PC-9 (cell line): ENCODE measurements around the gene KAT6B. TPM values are rescaled to one million over a fixed set of nuclear protein-coding genes. Genes with fewer than 3 reads are reported as not detected.
"Not testable (repeated sequence)": the region's sequence is repeated elsewhere in the genome, so short reads cannot be mapped to it uniquely, and the experiment has no call there.

Experiments used
- BruUV-seq: library from RNA; stranded (reverse); fragments of 400-500 nt; replicated peaks from 2 replicates; lab custom pipeline; 2021; lab: Mats Ljungman, UMichigan
- CTCF ChIA-PET: fragments of 300-600 bp; sonication (Branson Sonifier 250); formaldehyde crosslinking; loops from one replicate; lab custom pipeline; 2022; ENCODE audit warnings: antibody characterized with exemption; lab: Charles Lee
- POLR2A ChIA-PET: fragments of 300-600 bp; sonication (Branson Sonifier 250); formaldehyde crosslinking; loops from one replicate; lab custom pipeline; 2022; ENCODE audit warnings: antibody characterized with exemption; ENCODE audit not compliant: unreplicated experiment; lab: Charles Lee
- DNase-seq, 2 experiments: peaks; one replicate each; pipeline versions ENCODE4 v3.0.0 to v3.0.0-alpha.2; 2015 to 2022; ENCODE audit warnings: mixed read lengths in 1 of 2
- H2AFZ ChIP-seq: fragments of 200-600 bp; sonication (generic); 2 replicates; pipeline ENCODE4 v1.8.1; 2017; ENCODE audit warnings: antibody characterized with exemption
- H3F3A ChIP-seq: fragments of 200-600 bp; sonication (generic); 2 replicates; pipeline ENCODE4 v1.8.1; 2017; ENCODE audit warnings: antibody characterized with exemption, mild to moderate bottlenecking, low read depth; ENCODE audit not compliant: insufficient read depth
- H3K27ac ChIP-seq: fragments of 200-600 bp; sonication (generic); 2 replicates; pipeline ENCODE4 v1.6.1; 2016; ENCODE audit warnings: mixed run types
- H3K27me3 ChIP-seq: fragments of 200-600 bp; sonication (generic); 2 replicates; pipeline ENCODE4 v1.6.1; 2016; ENCODE audit warnings: low read depth, mixed run types; ENCODE audit not compliant: insufficient read depth
- H3K36me3 ChIP-seq: fragments of 200-600 bp; sonication (generic); 2 replicates; pipeline ENCODE4 v1.6.1; 2016; ENCODE audit warnings: low read depth, mixed run types
- H3K4me1 ChIP-seq: fragments of 200-600 bp; sonication (generic); replicated peaks from 2 replicates; pipeline ENCODE4 v1.6.1; 2016; ENCODE audit warnings: mixed run types; ENCODE audit not compliant: insufficient read depth
- H3K4me2 ChIP-seq: fragments of 200-600 bp; sonication (generic); 2 replicates; pipeline ENCODE4 v1.6.1; 2017; ENCODE audit warnings: mixed run types
- H3K4me3 ChIP-seq: fragments of 200-600 bp; sonication (generic); 2 replicates; pipeline ENCODE4 v1.6.1; 2016; ENCODE audit warnings: mixed run types
- H3K79me2 ChIP-seq: fragments of 200-600 bp; sonication (generic); 2 replicates; pipeline ENCODE4 v1.6.1; 2017; ENCODE audit warnings: low read depth, mixed run types
- H3K9me2 ChIP-seq: fragments of 200-600 bp; sonication (generic); 2 replicates; pipeline ENCODE4 v1.8.1; 2017; ENCODE audit warnings: mild to moderate bottlenecking; ENCODE audit not compliant: insufficient read depth
- H3K9me3 ChIP-seq: fragments of 200-600 bp; sonication (generic); 2 replicates; pipeline ENCODE4 v1.8.1; 2016; ENCODE audit warnings: low read depth; ENCODE audit not compliant: insufficient read depth
- H4K20me1 ChIP-seq: fragments of 200-600 bp; sonication (generic); 2 replicates; pipeline ENCODE4 v1.8.1; 2017; ENCODE audit not compliant: insufficient read depth
- EZH2 ChIP-seq: fragments of 200-600 bp; sonication (generic); IDR thresholded peaks from 2 replicates; pipeline ENCODE4 v1.8.0; 2017; ENCODE audit warnings: antibody characterized with exemption, low read depth
- intact Hi-C: fragments of 100-400 bp; cut with micrococcal nuclease; formaldehyde crosslinking; loops from one replicate; pipeline ENCODE4 v1.10.0; 2022; ENCODE audit not compliant: unreplicated experiment
- total RNA-seq: library from RNA; stranded (reverse); gene quantifications from 2 replicates; pipeline ENCODE4 v1.2.3, GENCODE V29; 2021
- TF ChIP-seq, protein P1 (sequence below): fragments of 200-600 bp; sonication (generic); conservative IDR thresholded peaks from 2 replicates; pipeline ENCODE4 v1.6.1; 2017; ENCODE audit warnings: mixed run types, antibody characterized with exemption, mild to moderate bottlenecking, moderate library complexity

The KAT6B gene
- total RNA-seq, 1 experiment from 2014 or later: 30.9 TPM

DNA sequence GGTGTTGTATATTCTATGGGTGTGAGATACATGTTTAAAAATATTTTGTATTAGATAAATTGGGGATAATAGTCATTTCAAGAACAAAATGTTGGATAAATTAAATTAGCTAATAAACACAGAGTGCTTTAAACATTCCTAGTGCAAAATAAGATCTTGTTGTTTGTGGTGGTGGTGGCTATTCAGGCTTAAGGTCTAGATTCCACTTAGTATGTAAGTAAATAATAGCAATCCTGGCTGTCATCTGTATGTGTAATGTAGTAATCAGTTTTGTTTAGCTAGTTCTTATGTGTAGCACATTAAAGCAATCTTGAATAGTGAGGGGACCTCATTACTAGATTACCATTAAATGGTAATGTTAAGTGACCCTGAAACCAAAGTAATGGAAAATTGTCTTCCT is 48.7 kb downstream of the KAT6B start:
- H3K4me1 ChIP-seq: peaks cover 10% of the 10 kb centered on the region; the same call in 1 of the 2 replicates
- H3K79me2 ChIP-seq: peaks cover 15% of the 10 kb centered on the region; the same call in 1 of the 2 replicates
- no TSS peak for BruUV-seq
- no peak for DNase-seq
- POLR2A ChIA-PET: interaction anchor here (0.7 kb wide), 1 partner anchor 337 kb away, joined by 3 read pairs; no protein-coding TSS in a partner anchor
- H3F3A ChIP-seq: no peaks in the 10 kb centered on the region
- H2AFZ ChIP-seq: no peak overlapping the region
- no peaks in the 10 kb centered on the region for H3K9me3 ChIP-seq
- H3K27ac ChIP-seq: no peak overlapping the region
- CTCF ChIA-PET: interaction anchor here (0.7 kb wide), 1 partner anchor 114 kb away, joined by 5 read pairs; no protein-coding TSS in a partner anchor
- H4K20me1 ChIP-seq: peaks cover 7% of the 10 kb centered on the region
- no peaks in the 10 kb centered on the region for H3K36me3 ChIP-seq
- H3K4me2 ChIP-seq: no peak overlapping the region
- H3K4me3 ChIP-seq: no peak overlapping the region
- no peaks in the 10 kb centered on the region for H3K9me2 ChIP-seq
- TF ChIP-seq, protein P1, sequence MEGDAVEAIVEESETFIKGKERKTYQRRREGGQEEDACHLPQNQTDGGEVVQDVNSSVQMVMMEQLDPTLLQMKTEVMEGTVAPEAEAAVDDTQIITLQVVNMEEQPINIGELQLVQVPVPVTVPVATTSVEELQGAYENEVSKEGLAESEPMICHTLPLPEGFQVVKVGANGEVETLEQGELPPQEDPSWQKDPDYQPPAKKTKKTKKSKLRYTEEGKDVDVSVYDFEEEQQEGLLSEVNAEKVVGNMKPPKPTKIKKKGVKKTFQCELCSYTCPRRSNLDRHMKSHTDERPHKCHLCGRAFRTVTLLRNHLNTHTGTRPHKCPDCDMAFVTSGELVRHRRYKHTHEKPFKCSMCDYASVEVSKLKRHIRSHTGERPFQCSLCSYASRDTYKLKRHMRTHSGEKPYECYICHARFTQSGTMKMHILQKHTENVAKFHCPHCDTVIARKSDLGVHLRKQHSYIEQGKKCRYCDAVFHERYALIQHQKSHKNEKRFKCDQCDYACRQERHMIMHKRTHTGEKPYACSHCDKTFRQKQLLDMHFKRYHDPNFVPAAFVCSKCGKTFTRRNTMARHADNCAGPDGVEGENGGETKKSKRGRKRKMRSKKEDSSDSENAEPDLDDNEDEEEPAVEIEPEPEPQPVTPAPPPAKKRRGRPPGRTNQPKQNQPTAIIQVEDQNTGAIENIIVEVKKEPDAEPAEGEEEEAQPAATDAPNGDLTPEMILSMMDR: no peak
- TF ChIP-seq EZH2: no peak
- intact Hi-C loops: no loop called here
- H3K27me3 ChIP-seq: no peaks in the 10 kb centered on the region

DNA sequence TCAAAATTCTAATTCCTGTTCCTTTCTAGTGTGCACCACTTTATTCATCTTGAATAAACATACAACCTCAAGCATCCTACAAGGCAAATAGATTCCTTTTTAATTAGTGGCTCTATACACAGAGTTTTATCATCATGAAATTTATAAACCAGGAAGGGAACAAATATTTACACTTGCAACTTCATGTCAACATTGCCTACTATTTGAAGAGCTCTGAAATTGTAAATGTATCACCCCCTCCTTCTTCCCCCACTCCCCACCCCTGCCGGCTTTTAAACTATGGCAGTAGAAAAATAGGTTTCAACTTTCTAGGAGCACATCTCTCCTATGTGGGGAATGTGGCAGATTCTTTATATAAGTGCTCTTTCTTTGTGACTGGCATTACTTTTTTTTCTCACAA is 49.6 kb downstream of the KAT6B start:
- Histone ChIP-seq H3K4me1 (peaks cover 10% of the 10 kb centered on the region; the same call in 1 of the 2 replicates), H3K4me3 (no peak overlapping the region), H3K27me3 (no peaks in the 10 kb centered on the region), H4K20me1 (peaks cover 10% of the 10 kb centered on the region), H3K36me3 (no peaks in the 10 kb centered on the region), H3K79me2 (peaks cover 12% of the 10 kb centered on the region), H3K9me2 (no peaks in the 10 kb centered on the region), H3K4me2 (no peak overlapping the region), H3F3A (no peaks in the 10 kb centered on the region), H2AFZ (no peak overlapping the region), H3K9me3 (no peaks in the 10 kb centered on the region), H3K27ac (no peak overlapping the region)
- ChIA-PET POLR2A (no interaction called here), CTCF (no interaction called here)
- peak in 1 of 2 experiments; percentile 54 for DNase-seq
- intact Hi-C loops: no loop called here
- TF ChIP-seq, protein P1: no peak
- TF ChIP-seq EZH2: no peak
- no TSS peak for BruUV-seq

DNA sequence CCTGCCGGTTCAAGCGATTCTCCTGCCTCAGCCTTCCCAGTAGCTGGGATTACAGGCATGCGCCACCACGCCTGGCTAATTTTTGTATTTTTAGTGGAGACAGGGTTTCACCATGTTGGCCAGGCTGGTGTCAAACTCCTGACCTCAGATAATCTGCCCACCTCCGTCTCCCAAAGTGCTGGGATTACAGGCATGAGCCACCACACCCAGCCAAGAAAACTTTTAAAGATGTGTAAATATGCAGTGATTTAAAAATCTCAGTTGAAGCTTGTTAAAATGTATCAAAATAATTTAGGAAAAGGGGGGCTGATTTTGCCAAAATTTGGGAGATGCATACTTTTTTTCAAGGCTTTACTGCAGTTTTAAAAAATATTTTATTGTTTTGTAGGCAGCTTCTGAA is 50.7 kb downstream of the KAT6B start:
- H3K27ac ChIP-seq, intact Hi-C loops, H3K27me3 ChIP-seq, H2AFZ ChIP-seq, H3K9me3 ChIP-seq, BruUV-seq, H3K4me1 ChIP-seq, DNase-seq, CTCF ChIA-PET, H3K36me3 ChIP-seq, H3F3A ChIP-seq, H3K9me2 ChIP-seq, H3K4me2 ChIP-seq, H3K4me3 ChIP-seq: not testable (repeated sequence)
- POLR2A ChIA-PET: interaction anchor here (0.6 kb wide), 1 partner anchor 878 kb away, joined by 3 read pairs; no protein-coding TSS in a partner anchor
- Histone ChIP-seq H3K79me2 (peaks cover 20% of the 10 kb centered on the region), H4K20me1 (peaks cover 11% of the 10 kb centered on the region)

DNA sequence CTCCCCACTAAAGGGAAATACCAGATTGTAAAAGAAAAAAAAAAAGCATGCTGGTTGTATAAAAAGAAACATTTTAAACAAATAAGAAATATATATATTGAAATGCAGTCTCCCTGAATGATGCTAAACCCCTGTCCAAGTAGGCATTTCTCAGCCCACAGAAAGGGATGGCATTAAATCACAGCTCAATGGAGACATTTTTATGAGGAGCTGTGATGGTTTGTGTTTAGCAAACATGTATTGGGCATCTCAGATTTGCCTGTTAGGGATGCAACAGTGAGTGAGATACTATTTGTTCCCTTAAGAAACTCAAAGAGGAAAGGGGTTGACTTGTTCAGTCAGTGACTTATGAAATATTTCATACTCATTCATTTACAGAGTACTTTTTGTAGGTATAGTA is 51.5 kb downstream of the KAT6B start:
- POLR2A ChIA-PET: no interaction called here
- Histone ChIP-seq H3K9me2 (no peaks in the 10 kb centered on the region), H3K9me3 (no peaks in the 10 kb centered on the region), H3K79me2 (peaks cover 20% of the 10 kb centered on the region), H3K4me1 (peaks cover 10% of the 10 kb centered on the region; the same call in 1 of the 2 replicates), H3K27ac (no peak overlapping the region), H3K4me3 (no peak overlapping the region), H3K36me3 (no peaks in the 10 kb centered on the region), H3K4me2 (no peak overlapping the region), H2AFZ (no peak overlapping the region), H4K20me1 (peaks cover 15% of the 10 kb centered on the region), H3F3A (no peaks in the 10 kb centered on the region; the same call in 1 of the 2 replicates), H3K27me3 (no peaks in the 10 kb centered on the region)
- DNase-seq: no peak
- intact Hi-C loops: no loop called here
- no peak for TF ChIP-seq EZH2
- TF ChIP-seq, protein P1: no peak
- CTCF ChIA-PET: no interaction called here
- no TSS peak for BruUV-seq
